Vagina (tissue), 2 donors: ENCODE results near the gene DDX43. TPM values are rescaled to one million over a fixed set of nuclear protein-coding genes. Genes with fewer than 3 reads are reported as not detected.

ENCODE experiments used
- DNase-seq, 2 donors: peaks; one replicate each; pipeline ENCODE4 v3.0.0-alpha.2; 2017; ENCODE audit errors: extremely low spot score in 2 of 2
- H3K27ac ChIP-seq: fragments of 200-600 bp; sonication (generic); one replicate; pipeline ENCODE4 v1.5.1; 2019
- H3K27me3 ChIP-seq: fragments of 200-600 bp; sonication (generic); one replicate; pipeline ENCODE4 v1.5.1; 2019
- H3K36me3 ChIP-seq, 2 donors: fragments of 200-600 bp; sonication (generic); one replicate each; pipeline ENCODE4 v1.5.1; 2017 to 2019
- H3K4me1 ChIP-seq: fragments of 200-600 bp; sonication (generic); one replicate; pipeline ENCODE4 v1.5.1; 2019
- H3K4me3 ChIP-seq, 2 donors: fragments of 200-600 bp; sonication (generic); 1 replicate in 1 of 2; 2 replicates in 1 of 2; pipeline ENCODE4 v1.5.1; 2016 to 2019
- H3K9me3 ChIP-seq: fragments of 200-600 bp; sonication (generic); one replicate; pipeline ENCODE4 v1.5.1; 2019
- POLR2A ChIP-seq, 2 donors: fragments of 450-650 bp; IDR thresholded peaks; one replicate each; pipeline ENCODE4 v1.6.1; 2017; ENCODE audit warnings: antibody characterized with exemption in 2 of 2, mild to moderate bottlenecking in 2 of 2, moderate library complexity in 2 of 2
- POLR2AphosphoS5 ChIP-seq, 2 donors: sonication (generic); formaldehyde crosslinking; IDR thresholded peaks; one replicate each; pipeline ENCODE4 v1.9.0; 2017; ENCODE audit warnings: antibody characterized with exemption in 2 of 2, mild to moderate bottlenecking in 2 of 2, low read depth in 1 of 2; ENCODE audit not compliant: insufficient read depth in 1 of 2
- intact Hi-C: fragments of 100-400 bp; cut with DNase I; formaldehyde crosslinking; loops from one replicate; pipeline ENCODE4 v1.15.1; 2023
- total RNA-seq: library from RNA; depleted of rRNA; stranded (reverse); fragments of >200 nt; gene quantifications from one replicate; pipeline ENCODE4 v1.2.3, GENCODE V29; 2016
- TF ChIP-seq, protein P1 (sequence below), 3 experiments: fragments of 450-650 bp in 2 of 3; fragments of 200-600 bp in 1 of 3; sonication (generic) in 1 of 3; IDR thresholded peaks; one replicate each; pipeline ENCODE4 v1.5.1; 2017 to 2019; ENCODE audit warnings: antibody characterized with exemption in 3 of 3, mild to moderate bottlenecking in 2 of 3, moderate library complexity in 2 of 3

The DDX43 gene
- total RNA-seq, 1 donor from 2014 or later: 0.49 TPM

DNA sequence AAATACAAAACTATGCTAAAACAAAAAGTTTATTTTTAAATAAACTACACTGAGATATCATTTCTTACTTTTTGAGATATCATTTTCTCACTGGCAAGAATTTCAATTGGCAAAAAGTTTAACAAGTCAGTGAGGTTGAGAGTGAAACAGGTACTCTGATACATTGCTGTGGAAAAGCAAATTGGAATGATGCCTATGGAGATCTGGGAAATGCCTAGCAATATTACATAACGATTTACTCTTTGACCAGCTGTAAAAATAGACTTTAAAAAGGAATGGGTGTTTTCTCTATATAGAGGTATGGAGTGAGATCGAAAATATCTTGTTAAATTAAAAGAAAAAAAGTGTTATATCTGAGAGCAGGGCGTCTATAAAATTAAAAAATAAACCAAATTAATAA, 40.6 kb downstream of the DDX43 start:
- TF ChIP-seq POLR2A (IDR thresholded peaks at IDR 0.05) (no peak), POLR2AphosphoS5 (IDR thresholded peaks at IDR 0.05; ENCODE audit: insufficient read depth in 1 of 2, low read depth in 1 of 2) (no peak)
- TF ChIP-seq, protein P1, sequence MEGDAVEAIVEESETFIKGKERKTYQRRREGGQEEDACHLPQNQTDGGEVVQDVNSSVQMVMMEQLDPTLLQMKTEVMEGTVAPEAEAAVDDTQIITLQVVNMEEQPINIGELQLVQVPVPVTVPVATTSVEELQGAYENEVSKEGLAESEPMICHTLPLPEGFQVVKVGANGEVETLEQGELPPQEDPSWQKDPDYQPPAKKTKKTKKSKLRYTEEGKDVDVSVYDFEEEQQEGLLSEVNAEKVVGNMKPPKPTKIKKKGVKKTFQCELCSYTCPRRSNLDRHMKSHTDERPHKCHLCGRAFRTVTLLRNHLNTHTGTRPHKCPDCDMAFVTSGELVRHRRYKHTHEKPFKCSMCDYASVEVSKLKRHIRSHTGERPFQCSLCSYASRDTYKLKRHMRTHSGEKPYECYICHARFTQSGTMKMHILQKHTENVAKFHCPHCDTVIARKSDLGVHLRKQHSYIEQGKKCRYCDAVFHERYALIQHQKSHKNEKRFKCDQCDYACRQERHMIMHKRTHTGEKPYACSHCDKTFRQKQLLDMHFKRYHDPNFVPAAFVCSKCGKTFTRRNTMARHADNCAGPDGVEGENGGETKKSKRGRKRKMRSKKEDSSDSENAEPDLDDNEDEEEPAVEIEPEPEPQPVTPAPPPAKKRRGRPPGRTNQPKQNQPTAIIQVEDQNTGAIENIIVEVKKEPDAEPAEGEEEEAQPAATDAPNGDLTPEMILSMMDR (IDR thresholded peaks at IDR 0.05): no peak
- H3K9me3 ChIP-seq: no peaks in the 10 kb centered on the region
- no peak for DNase-seq
- no peaks in the 10 kb centered on the region for H3K27me3 ChIP-seq
- H3K36me3 ChIP-seq: peaks cover 0 to 10% of the 10 kb centered on the region in 2 donors
- intact Hi-C loops: no loop called here
- H3K4me1 ChIP-seq: no peaks in the 10 kb centered on the region
- H3K4me3 ChIP-seq: no peak overlapping the region
- no peak overlapping the region for H3K27ac ChIP-seq

DNA sequence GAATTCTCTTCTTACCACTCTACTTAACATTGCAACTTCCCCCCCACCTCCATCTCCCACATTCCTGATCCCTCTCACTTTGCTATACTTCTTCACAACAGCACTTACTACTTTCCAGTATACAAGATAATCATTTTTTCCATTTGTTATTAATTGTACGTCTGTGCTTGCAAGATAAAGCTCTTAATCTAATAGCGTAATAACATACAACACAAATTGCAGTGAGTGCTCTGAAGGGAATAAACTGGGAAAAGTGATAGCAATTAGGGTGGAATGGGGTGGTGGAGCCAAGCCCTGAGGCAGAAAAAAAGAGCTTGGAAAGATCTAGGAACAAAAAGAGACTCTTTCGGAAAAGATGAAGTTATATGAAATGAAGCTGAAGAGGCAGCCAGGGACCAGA, 48.9 kb downstream of the DDX43 start:
- Histone ChIP-seq H3K36me3 (no peaks in the 10 kb centered on the region), H3K9me3 (no peaks in the 10 kb centered on the region), H3K4me3 (no peak overlapping the region), H3K4me1 (no peaks in the 10 kb centered on the region), H3K27me3 (no peaks in the 10 kb centered on the region), H3K27ac (no peak overlapping the region)
- intact Hi-C loops: no loop called here
- DNase-seq: no peak
- TF ChIP-seq, protein P1 (IDR thresholded peaks at IDR 0.05): no peak
- TF ChIP-seq POLR2AphosphoS5 (IDR thresholded peaks at IDR 0.05; ENCODE audit: insufficient read depth in 1 of 2, low read depth in 1 of 2) (no peak), POLR2A (IDR thresholded peaks at IDR 0.05) (no peak)

DNA sequence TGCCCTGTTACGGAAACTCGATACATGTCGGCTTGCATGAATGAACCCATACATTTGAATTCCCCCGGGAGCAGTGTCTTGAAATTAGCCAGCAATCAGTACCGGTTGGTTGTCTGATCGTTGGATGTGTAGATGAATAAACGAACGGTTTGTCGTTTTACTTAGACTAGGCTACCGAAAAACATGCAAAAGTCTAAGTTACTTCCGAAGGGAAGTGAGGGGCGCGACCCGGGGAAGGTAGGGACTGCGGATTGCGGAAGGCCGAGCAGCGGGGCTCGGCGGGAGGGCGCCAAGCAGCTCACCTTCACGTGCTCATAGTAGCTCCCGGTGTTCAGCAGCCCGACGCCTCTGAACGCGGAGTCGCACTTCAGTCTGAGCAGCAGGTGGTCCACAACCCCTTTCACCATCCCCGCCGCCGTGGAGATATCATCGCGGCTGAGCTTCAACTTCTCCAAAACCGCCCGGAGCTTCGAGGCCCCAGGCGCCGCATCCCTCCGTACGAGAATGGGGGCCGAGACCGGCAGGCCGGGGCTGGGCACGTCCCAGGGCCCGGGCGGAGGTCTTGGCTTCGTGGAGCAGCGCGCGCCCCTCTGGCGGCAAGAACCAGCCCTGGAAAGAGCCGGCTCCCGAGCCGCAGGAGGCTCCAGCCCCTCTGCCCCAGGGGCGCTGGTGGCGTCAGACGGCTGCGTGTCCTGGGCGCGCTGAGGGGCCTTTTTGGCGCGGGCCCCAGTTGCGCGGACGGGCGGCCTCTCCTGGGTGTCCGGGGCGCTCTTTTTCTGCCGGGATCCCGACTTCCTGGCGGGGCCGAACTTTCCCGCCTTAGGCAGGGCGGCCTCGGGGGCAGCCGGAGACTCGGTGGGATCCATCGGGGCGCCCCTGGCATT, 56.8 kb downstream of the DDX43 start:
- intact Hi-C loops: loop anchor here (10.0 kb wide), 1 partner anchor 73 kb away; the partner anchor contains the start of gene EEF1A1
- Histone ChIP-seq H3K9me3 (no peaks in the 10 kb centered on the region), H3K27ac (peak overlapping the region; percentile 91), H3K4me3 (peak overlapping the region; percentile 62 to 81), H3K27me3 (no peaks in the 10 kb centered on the region), H3K4me1 (peaks cover 16% of the 10 kb centered on the region), H3K36me3 (no peaks in the 10 kb centered on the region)
- DNase-seq: no peak
- TF ChIP-seq, protein P1 (IDR thresholded peaks at IDR 0.05): no peak
- no peak for TF ChIP-seq POLR2A (IDR thresholded peaks at IDR 0.05)
- no peak for TF ChIP-seq POLR2AphosphoS5 (IDR thresholded peaks at IDR 0.05; ENCODE audit: insufficient read depth in 1 of 2, low read depth in 1 of 2)

DNA sequence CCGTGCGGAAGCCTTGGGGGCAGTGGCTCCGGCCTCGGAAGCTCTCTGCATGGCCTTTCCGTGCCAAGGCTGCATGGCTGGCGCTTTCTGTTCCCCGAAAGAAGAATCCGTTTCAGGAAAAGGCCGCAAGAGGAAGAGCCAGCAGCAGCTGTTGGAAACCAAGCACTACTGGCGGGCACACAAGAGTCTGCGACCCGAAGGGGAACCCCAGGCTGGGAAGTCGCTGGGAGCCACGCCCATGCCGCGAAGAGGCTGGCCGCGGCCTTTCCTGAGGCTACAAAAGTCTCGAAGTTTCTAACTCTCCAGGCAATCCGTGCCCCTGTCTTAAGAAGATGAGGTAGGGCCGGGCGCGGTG, 57.5 kb downstream of the DDX43 start, which contains the start of gene CGAS:
Gene CGAS, minus strand, starts transcription at position 191 of the 355 bp plus-strand sequence. Its CDS starts 116 bp downstream, at position 75.
- Histone ChIP-seq H3K27me3 (no peaks in the 10 kb centered on the region), H3K36me3 (no peaks in the 10 kb centered on the region), H3K9me3 (no peaks in the 10 kb centered on the region), H3K4me3 (peak within 1 kb of the TSS; percentile 62 to 81), H3K27ac (peak within 1 kb of the TSS; percentile 91), H3K4me1 (peaks cover 16% of the 10 kb centered on the region)
- TF ChIP-seq POLR2AphosphoS5 (IDR thresholded peaks at IDR 0.05; ENCODE audit: insufficient read depth in 1 of 2, low read depth in 1 of 2) (peak in 1 of 2 donors; percentile 76), POLR2A (IDR thresholded peaks at IDR 0.05) (peak in 1 of 2 donors; percentile 43)
- TF ChIP-seq, protein P1 (IDR thresholded peaks at IDR 0.05): no peak
- no peak for DNase-seq
- intact Hi-C loops: loop anchor here (10.0 kb wide), 1 partner anchor 73 kb away; the partner anchor contains the start of gene EEF1A1
